ENCODE results near the gene VHLL.

The VHLL gene

DNA sequence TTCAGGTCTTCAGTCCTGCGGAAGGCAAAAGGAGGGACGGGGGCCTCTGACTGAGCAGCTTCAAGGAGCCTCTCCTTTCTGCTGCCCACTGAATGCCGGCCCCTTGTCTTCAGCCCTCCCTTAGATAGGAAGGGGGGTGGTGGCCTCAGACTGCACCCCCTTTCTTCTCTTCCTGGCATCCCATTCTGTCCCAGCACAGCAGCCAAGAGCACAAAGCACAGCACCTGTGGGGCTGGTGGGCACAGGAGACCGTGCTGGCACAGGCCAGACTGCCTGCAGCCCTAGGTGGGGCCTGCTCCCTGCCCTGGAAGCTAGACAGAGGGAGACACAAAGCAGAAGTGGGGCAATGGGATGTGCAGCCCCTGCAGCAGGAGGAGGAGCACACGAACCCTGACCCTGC lies 49.5 kb downstream of the VHLL start:
- no peak for DNase-seq
